IPS-20b (cell line): ENCODE data around the gene P2RY14.

Experiments
- H3K27ac ChIP-seq: one replicate; pipeline ENCODE4 v1.5.1; 2013; ENCODE audit warnings: low read length
- H3K27me3 ChIP-seq: 2 replicates; pipeline ENCODE4 v1.6.1; 2013; ENCODE audit warnings: mild to moderate bottlenecking, low read length, inconsistent platforms; ENCODE audit not compliant: insufficient read depth
- H3K36me3 ChIP-seq: 2 replicates; pipeline ENCODE4 v1.6.1; 2013; ENCODE audit warnings: low read depth, mild to moderate bottlenecking, inconsistent platforms, low read length, moderate library complexity; ENCODE audit not compliant: insufficient read depth
- H3K4me1 ChIP-seq: 2 replicates; pipeline ENCODE4 v1.6.1; 2013; ENCODE audit warnings: mild to moderate bottlenecking, control low read depth, inconsistent platforms, low read length, moderate library complexity; ENCODE audit not compliant: insufficient read depth
- H3K4me3 ChIP-seq: 2 replicates; pipeline ENCODE4 v1.5.1; 2013; ENCODE audit warnings: mild to moderate bottlenecking, low read length, inconsistent platforms
- H3K9ac ChIP-seq: 2 replicates; pipeline ENCODE4 v1.6.1; 2013; ENCODE audit warnings: low read depth, mild to moderate bottlenecking, inconsistent platforms, low read length, moderate library complexity
- H3K9me3 ChIP-seq: 2 replicates; pipeline ENCODE4 v1.6.1; 2013; ENCODE audit warnings: mild to moderate bottlenecking, low read depth, low read length, inconsistent platforms; ENCODE audit not compliant: insufficient read depth

The P2RY14 gene

GRCh38 chr3:151226088-151226563 lies 52.2 kb downstream of the P2RY14 start:
- no peaks in the 10 kb centered on the region for H3K9me3 ChIP-seq
- peaks cover 4% of the 10 kb centered on the region; the same call in 1 of the 2 replicates for H3K36me3 ChIP-seq
- H3K9ac ChIP-seq = no peak overlapping the region
- H3K4me3 ChIP-seq = no peak overlapping the region
- no peaks in the 10 kb centered on the region for H3K27me3 ChIP-seq
- H3K27ac ChIP-seq = no peak overlapping the region
- H3K4me1 ChIP-seq = peaks cover 15% of the 10 kb centered on the region

DNA sequence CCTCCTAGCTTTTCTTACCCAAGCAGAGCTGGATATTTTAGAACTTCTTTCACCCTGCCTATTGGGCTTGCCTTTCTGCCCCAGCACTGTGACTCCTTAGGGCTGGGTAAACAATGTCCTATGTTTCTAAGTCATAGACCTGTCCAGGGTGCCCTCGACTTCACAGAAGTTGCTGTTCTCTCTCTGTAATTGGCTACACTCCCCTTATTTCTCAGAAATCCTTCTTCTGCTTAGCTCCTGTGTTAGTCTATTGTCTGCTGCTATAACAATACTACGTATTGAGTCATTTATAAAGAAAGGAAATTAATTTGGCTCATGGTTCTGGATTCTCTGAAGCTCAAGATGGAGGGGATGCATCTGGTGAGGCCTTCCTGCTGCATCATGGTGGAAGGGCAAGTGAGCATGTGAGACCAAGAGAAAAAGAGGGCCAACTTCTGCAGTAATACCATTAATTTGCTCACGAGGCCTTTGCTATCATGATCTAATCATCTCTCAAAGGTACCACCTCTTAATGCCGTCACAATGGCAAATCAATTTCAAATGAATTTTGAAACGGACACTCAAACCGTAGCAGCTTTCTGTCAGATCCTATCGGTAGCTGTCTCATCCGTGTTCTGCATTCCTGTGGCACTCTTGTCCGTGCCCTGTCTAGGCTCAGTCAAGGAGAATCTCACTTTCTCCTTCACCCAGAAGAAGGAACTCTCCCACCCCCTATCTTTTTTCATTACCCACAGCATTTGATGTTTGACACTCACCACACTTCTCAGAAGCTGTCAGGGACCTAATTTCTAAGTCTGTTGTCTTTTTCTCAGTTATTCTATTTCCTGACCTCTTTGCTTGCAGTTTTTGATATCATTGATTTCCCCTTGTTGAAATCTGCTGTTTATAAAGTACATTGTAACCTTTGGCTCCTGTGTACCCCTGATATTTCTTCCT lies 53.0 kb downstream of the P2RY14 start:
- Histone ChIP-seq H3K4me1 (peaks cover 6% of the 10 kb centered on the region), H3K36me3 (peaks cover 7% of the 10 kb centered on the region; the same call in 1 of the 2 replicates), H3K9me3 (no peaks in the 10 kb centered on the region), H3K4me3 (no peak overlapping the region), H3K27ac (no peak overlapping the region), H3K9ac (no peak overlapping the region), H3K27me3 (no peaks in the 10 kb centered on the region)

DNA sequence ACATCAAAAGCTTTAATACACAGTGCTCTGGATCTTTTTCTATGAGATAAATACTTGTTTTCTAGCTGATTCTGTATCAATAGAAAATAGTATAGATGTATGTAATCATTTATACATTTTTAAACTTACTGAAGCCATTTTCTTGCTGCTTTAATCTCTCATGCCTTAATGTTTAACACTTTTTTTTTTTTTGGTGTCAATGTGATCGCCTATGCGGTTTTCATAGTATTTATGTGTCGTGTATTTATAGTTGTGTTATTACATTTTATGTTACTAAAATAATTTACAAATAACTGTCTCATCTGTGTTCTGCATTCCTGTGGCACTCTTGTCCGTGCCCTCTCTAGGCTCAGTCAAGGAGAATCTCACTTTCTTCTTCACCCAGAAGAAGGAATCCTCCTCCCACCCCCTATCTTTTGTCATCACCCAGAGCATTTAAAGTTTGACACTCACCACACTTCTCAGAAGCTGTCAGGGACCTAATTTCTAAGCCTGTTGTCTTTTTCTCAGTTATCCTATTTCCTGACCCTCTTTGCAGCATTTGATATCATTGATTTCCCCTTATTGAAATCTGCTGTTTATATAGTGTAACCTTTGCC lies 54.0 kb downstream of the P2RY14 start:
- H3K36me3 ChIP-seq = peaks cover 10% of the 10 kb centered on the region; the same call in 1 of the 2 replicates
- H3K4me3 ChIP-seq = no peak overlapping the region
- H3K27me3 ChIP-seq = no peaks in the 10 kb centered on the region
- H3K9ac ChIP-seq = no peak overlapping the region
- H3K27ac ChIP-seq = no peak overlapping the region
- H3K9me3 ChIP-seq = no peaks in the 10 kb centered on the region
- peaks cover 5% of the 10 kb centered on the region for H3K4me1 ChIP-seq

GRCh38 chr3:151219056-151219455 lies 59.3 kb downstream of the P2RY14 start:
- Histone ChIP-seq H3K27ac (no peak overlapping the region), H3K27me3 (no peaks in the 10 kb centered on the region), H3K9me3 (no peaks in the 10 kb centered on the region), H3K36me3 (peaks cover 10% of the 10 kb centered on the region; the same call in 1 of the 2 replicates), H3K9ac (no peak overlapping the region), H3K4me1 (no peaks in the 10 kb centered on the region; the same call in 1 of the 2 replicates), H3K4me3 (no peak overlapping the region)

- Histone ChIP-seq H3K4me1 (no peaks in the 10 kb centered on the region; the same call in 1 of the 2 replicates), H3K27me3 (no peaks in the 10 kb centered on the region), H3K27ac (no peak overlapping the region), H3K36me3 (peaks cover 10% of the 10 kb centered on the region; the same call in 1 of the 2 replicates), H3K9me3 (no peaks in the 10 kb centered on the region), H3K9ac (no peak overlapping the region), H3K4me3 (no peak overlapping the region)
These were observed 60.2 kb downstream of the P2RY14 start for GRCh38 chr3:151218136-151218535.

- H3K9ac ChIP-seq = no peak overlapping the region
- peaks cover 10% of the 10 kb centered on the region; the same call in 1 of the 2 replicates for H3K36me3 ChIP-seq
- H3K27ac ChIP-seq = no peak overlapping the region
These were observed 61.4 kb downstream of the P2RY14 start for GRCh38 chr3:151216641-151217607.

GRCh38 chr3:151214459-151214858 lies 63.9 kb downstream of the P2RY14 start:
- peaks cover 5% of the 10 kb centered on the region; the same call in 1 of the 2 replicates for H3K4me1 ChIP-seq
- no peak overlapping the region for H3K27ac ChIP-seq
- no peak overlapping the region for H3K4me3 ChIP-seq
- H3K9ac ChIP-seq = no peak overlapping the region
- no peaks in the 10 kb centered on the region for H3K27me3 ChIP-seq
- H3K9me3 ChIP-seq = no peaks in the 10 kb centered on the region
- no peaks in the 10 kb centered on the region for H3K36me3 ChIP-seq

More at GRCh38 chr3:151216641-151217607, 61.4 kb downstream of the P2RY14 start:
- Histone ChIP-seq H3K4me1 (no peaks in the 10 kb centered on the region; the same call in 1 of the 2 replicates), H3K27me3 (no peaks in the 10 kb centered on the region), H3K4me3 (no peak overlapping the region), H3K9me3 (no peaks in the 10 kb centered on the region)

DNA sequence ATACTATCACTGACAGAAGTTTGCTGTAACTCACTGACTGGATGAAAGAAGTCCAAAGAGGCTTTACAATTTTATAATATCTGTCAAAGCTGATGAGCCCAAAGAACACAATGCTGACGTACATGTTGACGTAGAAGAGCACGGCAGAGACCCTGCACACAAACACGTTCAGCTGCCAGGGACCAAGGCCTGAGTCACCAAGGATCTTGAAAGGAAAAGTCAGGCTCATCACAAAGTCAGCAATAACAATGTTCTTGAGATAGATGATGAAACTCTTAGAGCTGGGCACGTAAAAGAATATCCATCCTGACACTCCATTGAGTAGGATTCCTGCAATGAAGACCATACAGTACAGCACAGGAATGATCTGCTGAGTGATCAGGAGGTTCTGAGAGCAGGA lies 64.5 kb downstream of the P2RY14 start:
- Histone ChIP-seq H3K27ac (no peak overlapping the region), H3K36me3 (no peaks in the 10 kb centered on the region), H3K9me3 (no peaks in the 10 kb centered on the region), H3K4me1 (peaks cover 5% of the 10 kb centered on the region; the same call in 1 of the 2 replicates), H3K9ac (no peak overlapping the region), H3K27me3 (no peaks in the 10 kb centered on the region), H3K4me3 (no peak overlapping the region)

DNA sequence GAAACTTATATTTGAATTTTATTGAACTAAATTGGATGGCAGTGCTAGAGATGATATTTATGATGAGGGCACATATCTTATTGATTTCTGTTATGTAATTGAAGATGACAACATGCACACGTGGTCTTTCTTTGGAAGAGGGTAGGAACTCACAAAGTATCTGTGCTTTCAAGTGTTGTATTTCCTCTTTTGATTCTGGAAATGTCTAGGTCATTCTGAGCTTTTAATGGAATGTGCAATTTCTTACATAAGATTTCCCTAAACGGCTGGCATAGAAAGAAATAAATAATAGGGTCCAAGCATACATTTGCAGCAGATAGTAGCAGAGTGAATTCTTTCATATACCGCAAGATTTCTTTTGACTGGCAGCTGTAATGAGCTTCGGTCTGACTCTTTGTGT lies 65.2 kb downstream of the P2RY14 start:
- H3K4me1 ChIP-seq = peaks cover 5% of the 10 kb centered on the region; the same call in 1 of the 2 replicates
- H3K9ac ChIP-seq = no peak overlapping the region
- no peak overlapping the region for H3K27ac ChIP-seq
- H3K9me3 ChIP-seq = no peaks in the 10 kb centered on the region
- no peaks in the 10 kb centered on the region for H3K27me3 ChIP-seq
- H3K4me3 ChIP-seq = no peak overlapping the region
- H3K36me3 ChIP-seq = no peaks in the 10 kb centered on the region

GRCh38 chr3:151210676-151211381 lies 67.5 kb downstream of the P2RY14 start:
- H3K27me3 ChIP-seq = no peaks in the 10 kb centered on the region
- H3K9me3 ChIP-seq = no peaks in the 10 kb centered on the region
- no peak overlapping the region for H3K27ac ChIP-seq
- no peaks in the 10 kb centered on the region for H3K36me3 ChIP-seq
- peaks cover 5% of the 10 kb centered on the region; the same call in 1 of the 2 replicates for H3K4me1 ChIP-seq
- no peak overlapping the region for H3K9ac ChIP-seq
- no peak overlapping the region for H3K4me3 ChIP-seq
